WTC11 (cell line): ENCODE data around the gene DHX34. TPM values are rescaled to one million over a fixed set of nuclear protein-coding genes. Genes with fewer than 3 reads are reported as not detected.

Experiments used
- ARID4B ChIP-seq: sonication (generic); formaldehyde crosslinking; IDR thresholded peaks from 2 replicates; pipeline ENCODE4 v1.8.0; 2023; ENCODE audit warnings: missing genetic modification reagents, mild to moderate bottlenecking, borderline replicate concordance
- ETV6 ChIP-seq: sonication (generic); formaldehyde crosslinking; IDR thresholded peaks from 2 replicates; pipeline ENCODE4 v1.8.1; 2022; ENCODE audit warnings: mild to moderate bottlenecking, missing genetic modification reagents
- FOXP4 ChIP-seq: sonication (generic); formaldehyde crosslinking; IDR thresholded peaks from 2 replicates; pipeline ENCODE4 v1.8.0; 2022; ENCODE audit warnings: mild to moderate bottlenecking, missing genetic modification reagents
- KAT7 ChIP-seq: sonication (generic); formaldehyde crosslinking; IDR thresholded peaks from 2 replicates; pipeline ENCODE4 v1.8.1; 2023; ENCODE audit warnings: missing genetic modification reagents, mild to moderate bottlenecking, borderline replicate concordance
- MYBL2 ChIP-seq: sonication (generic); formaldehyde crosslinking; IDR thresholded peaks from 2 replicates; pipeline ENCODE4 v1.8.1; 2023; ENCODE audit warnings: mild to moderate bottlenecking, moderate library complexity, missing genetic modification reagents
- NFE2L1 ChIP-seq: sonication (generic); formaldehyde crosslinking; IDR thresholded peaks from 2 replicates; pipeline ENCODE4 v1.8.1; 2023; ENCODE audit warnings: missing genetic modification reagents
- PREB ChIP-seq: sonication (generic); formaldehyde crosslinking; IDR thresholded peaks from 2 replicates; pipeline ENCODE4 v1.8.1; 2022; ENCODE audit warnings: mild to moderate bottlenecking, missing genetic modification reagents, moderate library complexity, borderline replicate concordance
- SMAD4 ChIP-seq: sonication (generic); formaldehyde crosslinking; IDR thresholded peaks from 2 replicates; pipeline ENCODE4 v1.8.0; 2022; ENCODE audit warnings: mild to moderate bottlenecking, missing genetic modification reagents
- STAT6 ChIP-seq: sonication (generic); formaldehyde crosslinking; conservative IDR thresholded peaks from 2 replicates; pipeline ENCODE4 v1.8.1; 2023; ENCODE audit warnings: mild to moderate bottlenecking, low read depth, missing genetic modification reagents, moderate library complexity
- USF1 ChIP-seq: sonication (generic); formaldehyde crosslinking; IDR thresholded peaks from 2 replicates; pipeline ENCODE4 v1.8.0; 2022; ENCODE audit warnings: mild to moderate bottlenecking, missing genetic modification reagents
- USF2 ChIP-seq: sonication (generic); formaldehyde crosslinking; IDR thresholded peaks from 2 replicates; pipeline ENCODE4 v1.8.1; 2023; ENCODE audit warnings: mild to moderate bottlenecking, missing genetic modification reagents, moderate library complexity
- ZNF138 ChIP-seq: sonication (generic); formaldehyde crosslinking; conservative IDR thresholded peaks from 2 replicates; pipeline ENCODE4 v1.8.1; 2022; ENCODE audit warnings: mild to moderate bottlenecking, moderate library complexity, missing genetic modification reagents
- ZNF232 ChIP-seq: sonication (generic); formaldehyde crosslinking; IDR thresholded peaks from 2 replicates; pipeline ENCODE4 v1.8.0; 2022; ENCODE audit warnings: mild to moderate bottlenecking, missing genetic modification reagents
- ZNF317 ChIP-seq: sonication (generic); formaldehyde crosslinking; IDR thresholded peaks from 2 replicates; pipeline ENCODE4 v1.8.1; 2023; ENCODE audit warnings: low read depth, mild to moderate bottlenecking, moderate library complexity, missing genetic modification reagents, borderline replicate concordance
- ZNF416 ChIP-seq: fragments of 250-450 bp; sonication (Bioruptor Pico); IDR thresholded peaks from 2 replicates; pipeline ENCODE4 v1.9.0; 2021; ENCODE audit warnings: mild to moderate bottlenecking, inconsistent platforms
- ZNF423 ChIP-seq: fragments of 250-450 bp; sonication (Bioruptor Pico); IDR thresholded peaks from 2 replicates; pipeline ENCODE4 v2.1.2; 2022; ENCODE audit warnings: mild to moderate bottlenecking, moderate library complexity
- total RNA-seq: library from RNA; stranded (reverse); gene quantifications from 3 replicates; pipeline ENCODE4 v1.2.3, GENCODE V29; 2021

Gene DHX34
- total RNA-seq, 1 experiment from 2014 or later: 35.6 TPM

GRCh38 chr19:47406711-47407416 is 57.7 kb downstream of the DHX34 start (continued):
- TF ChIP-seq ARID4B (CRISPR knock-in tag) (peak; percentile 95; the same call in 1 of the 2 replicates), USF2 (CRISPR knock-in tag) (peak; percentile 61), PREB (CRISPR knock-in tag) (0 out of 2 replicates have a peak, but pooled peaks have one; percentile 48), MYBL2 (CRISPR knock-in tag) (no peak; the same call in none of the 2 replicates), SMAD4 (CRISPR knock-in tag) (peak; percentile 51; the same call in 1 of the 2 replicates), ZNF232 (CRISPR knock-in tag) (peak; percentile 90), ETV6 (CRISPR knock-in tag) (peak; percentile 71), STAT6 (0 out of 2 replicates have a peak, but pooled peaks have one; percentile 32), FOXP4 (CRISPR knock-in tag) (peak; percentile 90; the same call in 1 of the 2 replicates), ZNF138 (peak; percentile 84; the same call in 1 of the 2 replicates), ZNF317 (CRISPR knock-in tag) (no peak), KAT7 (CRISPR knock-in tag) (0 out of 2 replicates have a peak, but pooled peaks have one; percentile 75), ZNF416 (no peak), USF1 (CRISPR knock-in tag) (peak; percentile 59), ZNF423 (CRISPR knock-in tag) (no peak), NFE2L1 (CRISPR knock-in tag) (no peak)
